Mesothelial cell of epicardium (in vitro differentiated cells): ENCODE data around the gene STK39. TPM values are rescaled to one million over a fixed set of nuclear protein-coding genes. Genes with fewer than 3 reads are reported as not detected.

ENCODE experiments used
- DNase-seq, 2 experiments: peaks; one replicate each; pipeline ENCODE4 v3.0.0; 2021; ENCODE audit warnings: low spot score in 2 of 2; ENCODE audit not compliant: unreplicated experiment in 2 of 2
- H3K27ac Mint-ChIP-seq: 2 replicates; pipeline ENCODE4 v1.8.0; 2021; ENCODE audit warnings: mixed read lengths
- H3K27me3 Mint-ChIP-seq: 2 replicates; pipeline ENCODE4 v1.8.0; 2021; ENCODE audit warnings: low read depth, mixed read lengths
- H3K36me3 Mint-ChIP-seq: 2 replicates; pipeline ENCODE4 v1.8.0; 2021; ENCODE audit warnings: mixed read lengths
- H3K4me1 Mint-ChIP-seq: 2 replicates; pipeline ENCODE4 v1.8.0; 2021; ENCODE audit warnings: mixed read lengths
- H3K4me3 Mint-ChIP-seq: 2 replicates; pipeline ENCODE4 v1.8.0; 2021; ENCODE audit warnings: mild to moderate bottlenecking, moderate library complexity, mixed read lengths
- H3K9me3 Mint-ChIP-seq: 2 replicates; pipeline ENCODE4 v1.8.0; 2021; ENCODE audit warnings: mixed read lengths
- CTCF ChIP-seq: fragments of 200-600 bp; sonication (generic); IDR thresholded peaks from one replicate; pipeline ENCODE4 v1.5.0; 2021; ENCODE audit warnings: antibody characterized with exemption; ENCODE audit not compliant: unreplicated experiment
- total RNA-seq: library from RNA; stranded (reverse); gene quantifications from 3 replicates; pipeline ENCODE4 v1.2.1, GENCODE V29; 2021

STK39 gene
- total RNA-seq, 1 donor from 2014 or later, result 18.7 TPM

DNA sequence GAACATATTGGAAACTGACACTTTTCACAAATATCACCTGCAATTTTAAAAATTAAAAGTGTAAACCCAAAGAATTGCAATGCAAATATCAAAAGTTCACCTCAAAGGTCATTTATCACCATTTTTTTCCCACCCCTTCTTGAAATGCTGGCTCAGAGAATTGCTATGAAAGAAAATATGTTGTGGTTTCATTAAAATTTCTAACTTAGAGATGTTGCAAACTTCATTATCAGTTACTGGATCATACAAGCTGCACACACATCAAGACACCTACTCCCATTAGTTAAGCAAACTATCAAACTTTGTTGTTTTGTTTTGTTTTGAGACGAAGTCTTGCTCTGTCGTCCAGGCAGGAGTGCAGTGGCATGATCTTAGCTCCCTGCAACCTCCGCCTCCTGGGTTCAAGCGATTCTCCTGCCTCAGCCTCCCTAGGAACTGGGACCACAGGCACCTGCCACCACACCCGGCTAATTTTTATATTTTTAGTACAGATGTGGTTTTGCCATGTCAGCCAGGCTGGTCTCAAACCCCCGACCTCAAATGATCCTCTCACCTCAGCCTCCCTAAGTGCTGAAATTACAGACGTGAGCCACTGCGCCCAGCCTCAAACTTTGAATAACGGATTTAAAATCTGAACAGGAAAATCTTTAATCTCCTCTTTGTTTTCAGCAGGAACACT is 37.0 kb downstream of the STK39 start:
- TF ChIP-seq CTCF, result no peak
- H3K36me3 Mint-ChIP-seq, result peaks cover 4% of the 10 kb centered on the region

DNA sequence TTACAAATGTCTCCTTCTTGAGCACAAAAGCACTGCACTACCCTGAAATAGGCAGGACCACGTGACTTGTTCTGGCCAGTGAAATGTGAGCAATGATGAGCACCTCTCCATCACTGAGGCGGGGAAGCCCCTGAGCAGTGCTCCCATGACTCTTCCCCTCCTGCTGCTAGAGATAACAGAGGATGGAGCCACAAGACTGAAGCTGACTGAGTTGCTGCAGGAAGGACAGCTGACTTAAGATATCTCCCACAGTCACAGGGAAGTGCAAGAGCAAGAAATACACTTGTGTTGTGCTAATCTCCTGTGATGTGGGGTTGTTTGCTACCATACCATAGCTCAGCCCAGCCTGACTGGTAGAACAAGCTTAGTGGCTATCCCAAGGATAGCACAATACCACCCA is 38.7 kb downstream of the STK39 start:
- H3K27me3 Mint-ChIP-seq, result no peaks in the 10 kb centered on the region
- no peak overlapping the region for H3K27ac Mint-ChIP-seq
- H3K36me3 Mint-ChIP-seq, result peaks cover 10% of the 10 kb centered on the region
- no peak for DNase-seq
- no peak for TF ChIP-seq CTCF
- peaks cover 16% of the 10 kb centered on the region for H3K4me1 Mint-ChIP-seq
- H3K9me3 Mint-ChIP-seq, result peaks cover 5% of the 10 kb centered on the region
- no peak overlapping the region for H3K4me3 Mint-ChIP-seq

More for the DNA sequence above, 37.0 kb downstream of the STK39 start:
- H3K9me3 Mint-ChIP-seq, result peaks cover 5% of the 10 kb centered on the region
- no peak overlapping the region for H3K4me3 Mint-ChIP-seq
- peaks cover 16% of the 10 kb centered on the region for H3K4me1 Mint-ChIP-seq
- no peak for DNase-seq
- no peaks in the 10 kb centered on the region for H3K27me3 Mint-ChIP-seq
- no peak overlapping the region for H3K27ac Mint-ChIP-seq

GRCh38 chr2:168207851-168208250 is 39.5 kb downstream of the STK39 start:
- Mint-ChIP-seq H3K4me1 (peaks cover 14% of the 10 kb centered on the region), H3K4me3 (no peak overlapping the region), H3K36me3 (peaks cover 11% of the 10 kb centered on the region)

DNA sequence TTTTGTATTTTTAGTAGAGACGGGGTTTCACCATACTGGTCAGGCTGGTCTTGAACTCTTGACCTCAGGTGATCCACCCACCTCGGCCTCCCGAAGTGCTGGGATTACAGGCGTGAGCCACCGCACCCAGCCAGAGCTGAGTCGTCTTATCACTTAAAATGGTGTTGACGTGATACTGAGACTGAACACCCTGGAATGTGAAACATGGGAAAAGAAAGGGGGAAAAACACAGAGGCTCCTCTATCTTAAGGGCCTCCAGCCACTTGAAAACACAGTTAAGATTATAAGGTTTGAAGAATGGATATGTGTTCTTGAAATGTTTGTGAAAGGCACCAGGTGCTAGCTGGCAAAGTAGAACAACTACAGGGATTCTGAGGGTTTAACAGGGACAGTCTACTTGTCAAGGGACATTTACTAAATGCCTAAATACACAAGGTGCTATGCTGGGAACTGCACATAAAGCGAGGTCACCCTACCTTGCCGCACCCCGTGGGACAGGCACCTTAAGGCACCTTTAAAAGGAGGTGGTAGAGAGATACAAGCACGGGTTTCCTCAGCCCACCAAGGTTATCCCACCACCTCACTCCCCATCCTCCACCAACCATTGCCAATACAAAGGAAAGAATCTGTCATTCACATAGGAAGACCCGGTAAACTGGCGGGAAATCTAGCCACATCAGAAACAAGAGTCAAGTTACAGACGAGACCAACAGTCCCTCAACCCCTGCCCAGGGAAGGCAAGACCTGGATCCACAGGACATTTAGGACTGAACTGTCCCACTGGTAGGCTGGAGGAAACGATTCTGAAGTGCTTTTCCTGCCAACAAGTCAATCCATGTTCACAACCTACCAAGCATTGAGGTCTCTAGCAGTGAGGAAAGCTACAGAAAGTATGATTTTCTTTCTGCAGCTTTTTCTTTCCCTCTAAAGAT is 43.4 kb downstream of the STK39 start:
- Mint-ChIP-seq H3K27ac (no peak overlapping the region), H3K27me3 (no peaks in the 10 kb centered on the region), H3K36me3 (peaks cover 11% of the 10 kb centered on the region), H3K9me3 (peaks cover 5% of the 10 kb centered on the region), H3K4me1 (peaks cover 25% of the 10 kb centered on the region), H3K4me3 (no peak overlapping the region)
- DNase-seq, result no peak
- TF ChIP-seq CTCF, result no peak

More at GRCh38 chr2:168207851-168208250, 39.5 kb downstream of the STK39 start:
- peaks cover 5% of the 10 kb centered on the region for H3K9me3 Mint-ChIP-seq
- H3K27ac Mint-ChIP-seq, result no peak overlapping the region
- no peaks in the 10 kb centered on the region for H3K27me3 Mint-ChIP-seq
- TF ChIP-seq CTCF, result no peak
- no peak for DNase-seq

GRCh38 chr2:168201584-168202116 is 45.7 kb downstream of the STK39 start:
- Mint-ChIP-seq H3K36me3 (peaks cover 8% of the 10 kb centered on the region), H3K27me3 (no peaks in the 10 kb centered on the region), H3K27ac (peak overlapping the region; percentile 47), H3K4me1 (peaks cover 25% of the 10 kb centered on the region), H3K4me3 (no peak overlapping the region), H3K9me3 (peaks cover 2% of the 10 kb centered on the region)
- no peak for DNase-seq
- no peak for TF ChIP-seq CTCF
